ENCODE measurements around the gene PSAPL1.
"Not testable (repeated sequence)": the region's sequence is repeated elsewhere in the genome, so short reads cannot be mapped to it uniquely, and the experiment has no call there.

The PSAPL1 gene

DNA sequence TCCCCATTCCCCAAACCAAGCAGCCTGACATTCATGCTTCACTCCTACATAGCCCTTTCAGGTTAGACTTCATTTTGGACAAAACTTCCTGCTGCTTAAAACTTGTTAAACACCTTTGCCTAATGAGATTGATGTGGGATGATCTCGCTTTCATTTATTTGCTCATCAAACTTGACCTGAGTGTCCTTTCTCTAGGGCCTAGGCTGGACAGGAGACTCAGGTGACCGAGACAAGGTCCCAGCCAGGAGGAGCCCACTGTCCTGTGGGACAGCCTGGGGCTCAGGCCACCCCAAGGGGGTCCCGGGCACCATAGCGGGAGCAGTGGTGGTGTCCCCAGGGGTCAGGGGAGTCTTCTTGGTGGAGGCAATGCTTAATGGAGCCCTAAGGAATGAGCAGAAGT, 23.7 kb upstream of the PSAPL1 start:
- DNase-seq (ENCODE audit: low read depth) = no peak

DNA sequence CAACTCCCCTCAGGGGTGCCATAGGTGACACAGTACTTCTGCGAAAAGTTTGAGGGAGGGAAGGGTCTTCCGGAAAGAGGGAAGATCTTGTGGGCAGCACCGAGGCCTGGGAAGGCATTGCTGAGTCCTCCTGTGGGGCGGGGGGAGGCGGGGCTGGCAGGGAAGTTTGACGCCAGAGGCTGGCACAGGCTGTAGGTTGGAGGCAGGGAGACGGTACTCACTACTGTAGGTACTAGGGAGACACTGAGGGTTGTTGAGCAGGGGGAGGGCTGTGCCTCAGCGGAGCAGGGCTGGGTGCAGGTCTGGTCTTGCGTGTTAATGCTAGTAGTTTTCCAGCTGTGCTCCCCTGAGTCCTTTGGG, 23.3 kb upstream of the PSAPL1 start:
- no peak for DNase-seq (ENCODE audit: low read depth)

DNA sequence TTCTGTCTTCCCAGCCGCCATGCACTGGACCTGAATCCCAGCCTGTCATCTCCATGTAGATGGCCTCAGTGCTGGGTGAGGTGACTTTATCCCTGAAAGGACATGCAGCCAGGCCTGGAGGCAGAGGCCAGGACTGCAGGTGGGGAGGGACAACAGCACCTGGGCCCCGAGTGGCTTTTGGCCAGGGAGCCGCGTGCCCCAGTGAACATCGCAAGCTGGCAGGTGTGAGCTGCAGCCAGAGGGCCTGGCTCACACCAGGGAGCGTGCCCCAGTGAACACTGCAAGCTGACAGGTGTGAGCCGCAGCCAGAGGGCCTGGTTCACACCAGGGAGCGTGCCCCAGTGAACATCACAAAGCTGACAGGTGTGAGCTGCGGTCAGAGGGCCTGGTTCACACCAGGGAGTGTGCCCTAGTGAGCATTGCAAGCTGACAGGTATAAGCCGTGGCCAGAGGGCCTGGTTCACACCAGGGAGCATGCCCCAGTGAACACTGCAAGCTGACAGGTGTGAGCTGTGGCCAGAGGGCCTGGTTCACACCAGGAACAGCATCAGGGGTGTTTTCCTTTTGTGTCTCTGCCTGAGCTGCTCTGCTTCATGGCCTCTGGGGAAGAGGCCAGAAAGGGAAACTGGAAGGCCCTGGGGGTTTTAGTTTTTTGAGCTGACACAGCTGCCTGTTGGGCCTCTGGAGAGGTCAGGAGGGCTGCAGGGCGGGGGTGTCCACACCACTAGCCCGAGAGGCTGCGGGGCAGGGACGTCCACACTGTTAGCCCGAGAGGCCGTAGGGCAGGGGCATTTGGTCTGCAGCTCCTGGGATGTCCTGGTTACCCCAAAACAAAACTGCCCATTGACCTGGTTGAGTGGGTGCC, 22.7 kb upstream of the PSAPL1 start:
- no peak for DNase-seq (ENCODE audit: low read depth)

DNA sequence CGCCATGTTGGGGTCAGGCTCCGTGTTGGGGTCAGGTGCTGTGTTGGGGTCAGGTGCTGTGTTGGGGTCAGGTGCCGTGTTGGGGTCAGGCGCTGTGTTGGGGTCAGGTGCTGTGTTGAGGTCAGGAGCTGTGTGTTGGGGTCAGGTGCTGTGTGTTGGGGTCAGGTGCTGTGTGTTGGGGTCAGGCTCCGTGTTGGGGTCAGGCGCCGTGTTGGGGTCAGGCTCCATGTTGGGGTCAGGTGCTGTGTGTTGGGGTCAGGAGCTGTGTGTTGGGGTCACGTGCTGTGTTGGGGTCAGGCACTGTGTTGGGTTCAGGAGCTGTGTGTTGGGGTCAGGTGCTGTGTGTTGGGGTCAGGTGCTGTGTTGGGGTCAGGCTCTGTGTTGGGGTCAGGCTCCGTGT, 18.1 kb upstream of the PSAPL1 start:
- not testable (repeated sequence) for DNase-seq (ENCODE audit: low read depth)

DNA sequence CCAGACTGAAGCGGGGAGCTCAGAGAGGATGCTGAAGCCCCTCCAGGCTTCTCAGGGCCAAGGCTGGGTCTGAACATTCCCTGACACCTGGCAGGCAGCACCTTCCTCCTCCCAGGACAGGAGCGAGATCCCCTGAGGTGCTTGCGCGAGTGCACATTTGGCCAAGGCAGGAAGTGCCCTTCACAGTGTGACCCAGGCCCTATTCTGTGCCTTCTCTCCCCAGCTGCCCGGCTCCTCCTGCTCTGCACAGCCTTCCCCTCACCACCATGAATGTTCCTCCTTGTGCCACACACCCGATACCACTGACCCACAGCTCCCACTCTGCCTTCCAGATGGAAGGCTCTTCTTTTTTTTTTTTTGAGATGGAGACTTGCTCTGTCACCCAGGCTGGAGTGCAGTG, 17.1 kb upstream of the PSAPL1 start:
- no peak for DNase-seq (ENCODE audit: low read depth)

DNA sequence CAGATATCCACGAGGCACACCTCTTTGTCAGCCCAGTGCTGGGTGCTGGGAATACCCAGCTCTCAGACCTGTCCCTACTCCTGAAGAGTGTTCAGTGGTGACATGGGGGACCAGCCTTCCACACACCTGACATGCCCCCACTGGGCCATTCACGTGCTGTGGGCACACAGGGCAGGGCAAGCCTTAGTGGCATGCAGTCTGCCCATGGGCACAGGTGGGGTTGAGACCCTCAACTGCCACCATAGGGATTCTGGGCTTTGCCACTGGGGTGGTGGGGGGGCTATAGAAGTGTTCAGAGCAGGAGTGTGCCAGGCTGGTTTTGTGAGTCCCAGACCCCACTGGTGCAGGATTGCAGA, 16.7 kb upstream of the PSAPL1 start:
- no peak for DNase-seq (ENCODE audit: low read depth)

DNA sequence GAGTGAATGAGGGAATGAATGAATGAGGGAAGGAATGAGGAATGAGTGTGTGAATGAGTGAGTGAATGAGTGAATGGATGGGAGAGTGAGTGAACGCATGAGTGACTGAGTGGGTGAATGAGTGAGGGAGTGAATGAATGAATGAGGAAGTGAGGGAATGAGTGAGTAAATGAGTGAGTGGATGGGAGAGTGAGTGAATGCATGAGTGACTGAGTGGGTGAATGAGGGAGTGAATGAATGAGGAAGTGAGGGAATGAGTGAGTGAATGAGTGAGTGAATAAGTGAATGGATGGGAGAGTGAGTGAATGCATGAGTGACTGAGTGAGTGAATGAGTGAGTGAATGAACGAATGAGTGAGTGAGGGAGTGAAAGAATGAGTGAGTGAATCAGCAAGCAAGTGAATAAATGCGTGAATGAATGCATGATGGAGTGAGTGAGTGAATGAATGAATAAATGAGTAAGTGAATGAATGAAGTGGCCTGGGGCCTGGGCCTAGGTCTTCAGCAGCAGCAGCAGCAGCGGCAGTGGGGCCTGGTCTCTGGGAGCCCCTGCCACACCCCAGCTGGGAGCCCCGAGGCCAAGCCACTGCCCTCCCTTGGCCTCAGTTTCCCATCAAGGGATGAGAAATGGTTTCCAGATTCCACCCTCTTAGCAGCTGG, 16.2 kb upstream of the PSAPL1 start:
- no peak for DNase-seq (ENCODE audit: low read depth)

DNA sequence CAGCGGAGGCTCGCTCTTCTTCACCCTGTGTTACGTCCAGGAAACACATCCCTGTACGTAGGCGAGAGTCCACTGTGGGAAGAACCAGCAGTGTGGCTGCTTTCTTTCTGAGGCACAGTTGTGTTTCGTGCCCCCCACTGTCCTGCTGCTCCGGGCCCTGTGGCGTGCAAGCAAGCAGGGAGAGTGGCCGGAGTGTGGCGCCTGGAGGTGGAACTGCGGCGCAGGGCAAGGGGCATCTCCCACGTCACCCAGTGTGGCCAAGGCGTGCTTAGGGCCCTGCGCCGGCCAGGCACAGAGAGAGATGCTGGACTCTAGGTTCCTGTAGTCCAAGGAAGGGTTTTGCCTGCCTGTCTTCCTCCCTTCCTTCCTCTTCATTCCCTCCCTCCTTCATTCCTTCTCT, 13.3 kb upstream of the PSAPL1 start:
- DNase-seq (ENCODE audit: low read depth) = no peak

DNA sequence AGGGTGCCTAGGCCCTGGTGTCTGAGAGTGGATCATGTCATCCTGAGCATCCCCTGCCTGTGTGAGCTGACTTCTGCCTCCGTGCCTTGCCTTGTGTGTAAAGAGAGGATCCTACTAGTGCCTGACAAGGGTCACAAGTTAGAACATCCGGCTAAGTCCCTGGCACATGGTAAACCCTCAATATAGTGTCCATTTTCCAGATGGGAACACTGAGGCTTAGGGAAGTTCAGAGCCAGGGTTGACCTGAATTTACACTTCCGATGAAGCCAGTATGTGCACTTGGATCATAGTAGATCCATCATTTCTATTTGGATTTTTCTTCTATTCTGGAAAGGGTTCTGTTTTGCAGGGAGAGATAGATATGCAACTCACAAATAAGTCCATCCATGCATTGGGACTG, 12.5 kb upstream of the PSAPL1 start:
- no peak for DNase-seq (ENCODE audit: low read depth)

DNA sequence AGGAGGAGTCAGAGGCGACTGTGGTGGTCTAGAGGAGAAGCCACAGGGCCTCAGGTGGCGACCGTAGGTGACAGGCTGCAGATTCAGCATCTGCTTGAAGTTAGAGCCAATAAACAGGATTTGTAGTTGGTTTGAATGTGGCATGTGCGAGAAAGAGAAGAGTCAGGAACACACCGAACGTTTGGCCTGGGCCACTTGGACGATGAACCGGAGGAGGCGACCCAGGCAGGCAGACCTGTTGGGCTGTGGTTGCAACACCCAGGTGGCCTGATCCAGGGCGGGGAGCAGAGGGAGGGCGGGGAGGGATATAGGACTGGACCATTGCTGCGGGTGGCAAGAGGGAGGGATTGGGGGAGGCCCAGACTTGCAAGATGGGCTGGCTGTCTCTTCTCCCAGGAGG, 10.0 kb upstream of the PSAPL1 start:
- DNase-seq (ENCODE audit: low read depth) = no peak

DNA sequence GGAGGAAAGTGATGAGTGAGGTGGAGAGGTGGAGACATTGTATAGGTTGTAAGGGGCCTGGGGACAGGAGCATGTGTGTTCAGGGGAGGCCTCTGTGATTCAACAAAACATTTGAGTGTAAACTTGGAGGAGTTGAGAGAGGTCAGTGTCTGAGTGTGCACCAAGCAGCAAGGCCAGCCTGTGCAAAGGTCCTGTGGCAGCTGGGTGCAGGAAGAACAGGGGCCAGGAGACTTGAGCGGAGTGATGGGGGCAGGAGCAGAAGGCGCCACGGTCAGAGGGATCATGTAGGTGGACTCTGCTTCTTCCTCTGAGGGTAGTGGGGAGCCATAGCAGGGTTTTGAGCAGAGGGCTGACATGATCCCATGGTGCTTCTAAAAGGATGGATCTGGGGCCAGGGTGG, 9.6 kb upstream of the PSAPL1 start:
- no peak for DNase-seq (ENCODE audit: low read depth)

DNA sequence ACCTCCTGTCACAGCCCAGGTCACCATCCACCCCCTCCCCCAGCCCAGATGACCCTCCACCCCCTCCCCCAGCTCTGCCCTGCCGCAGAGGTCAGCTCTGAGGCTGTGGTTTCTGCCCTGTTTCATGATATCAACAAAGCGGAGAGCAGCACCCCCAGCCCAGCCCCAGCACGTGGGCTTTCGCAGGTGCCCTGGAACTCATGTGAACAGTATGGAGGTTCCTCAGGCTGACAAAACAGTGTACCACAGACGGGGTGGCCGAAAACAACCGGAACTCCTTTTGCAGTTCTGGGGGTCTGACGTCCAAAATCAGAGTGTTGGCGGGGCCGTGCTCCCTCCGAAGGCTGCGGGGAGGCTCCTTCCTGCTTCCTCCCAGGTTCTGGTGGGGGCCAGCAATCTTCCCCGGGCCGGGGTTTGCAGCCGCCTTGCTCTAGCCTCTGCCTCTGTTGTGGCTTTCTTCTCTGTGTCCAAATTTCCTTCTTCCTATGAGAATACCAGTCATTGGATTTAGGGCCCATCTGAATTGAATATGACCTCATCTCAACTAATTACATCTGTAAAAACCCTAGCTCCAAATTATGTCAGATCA, 7.9 kb upstream of the PSAPL1 start:
- no peak for DNase-seq (ENCODE audit: low read depth)

DNA sequence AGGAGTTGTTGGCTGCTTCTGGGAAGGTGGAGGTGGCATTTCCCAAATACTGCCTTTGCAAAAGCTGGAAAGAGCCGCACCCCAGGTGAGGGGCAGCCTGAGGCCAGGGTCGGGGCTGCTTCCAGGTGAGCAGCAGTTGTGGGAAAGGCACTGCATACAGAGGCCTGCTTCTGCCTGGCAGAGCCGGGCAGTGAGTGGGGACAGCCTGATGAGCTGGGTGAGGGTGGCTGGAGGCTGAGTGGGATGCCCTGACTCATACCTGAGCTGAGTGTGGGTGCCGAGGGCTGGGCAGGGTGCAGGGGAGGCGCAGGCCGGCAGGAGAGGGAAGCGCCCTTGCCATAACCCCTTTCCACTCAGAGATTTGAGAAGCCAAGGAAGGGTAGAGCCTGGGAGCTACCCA, 6.5 kb upstream of the PSAPL1 start:
- no peak for DNase-seq (ENCODE audit: low read depth)

DNA sequence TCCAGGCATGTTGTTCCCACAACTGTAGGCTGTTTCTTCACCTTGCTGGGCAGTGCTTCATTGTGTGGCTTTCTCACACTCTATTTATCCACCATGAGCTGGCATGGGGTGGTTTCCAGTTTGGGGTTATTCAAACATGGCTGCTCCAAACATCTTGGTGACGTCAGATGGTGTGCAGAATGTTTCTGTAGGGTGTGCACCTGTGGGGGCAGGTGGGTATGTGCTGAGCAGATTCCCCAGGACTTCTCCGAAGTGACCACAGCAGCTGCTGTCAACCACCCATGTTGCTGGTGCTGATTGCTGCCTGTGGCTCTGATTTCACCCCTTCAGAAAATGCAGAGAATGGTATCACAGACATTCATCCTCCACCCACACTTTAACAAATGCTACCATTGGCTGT, 5.0 kb upstream of the PSAPL1 start:
- no peak for DNase-seq (ENCODE audit: low read depth)

DNA sequence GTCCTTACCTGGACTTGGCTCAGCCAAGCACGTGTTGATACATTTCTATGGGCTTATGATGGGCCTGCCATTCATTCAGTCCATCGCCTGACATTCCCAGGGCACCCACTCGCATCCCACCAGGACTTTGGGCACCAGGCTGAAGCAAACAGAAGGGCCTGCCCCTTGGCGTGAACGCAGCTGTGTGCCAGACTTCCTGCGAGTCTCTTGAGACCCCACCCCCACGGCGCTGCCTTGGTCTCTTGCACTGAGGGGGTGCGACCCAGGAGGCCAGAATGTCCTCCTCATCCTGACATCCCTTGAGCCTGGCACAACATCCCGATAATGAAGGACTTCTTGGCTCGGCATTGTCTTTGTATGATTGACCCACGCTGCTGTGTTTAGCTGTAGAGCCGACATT, 1.5 kb upstream of the PSAPL1 start:
- DNase-seq (ENCODE audit: low read depth) = no peak

DNA sequence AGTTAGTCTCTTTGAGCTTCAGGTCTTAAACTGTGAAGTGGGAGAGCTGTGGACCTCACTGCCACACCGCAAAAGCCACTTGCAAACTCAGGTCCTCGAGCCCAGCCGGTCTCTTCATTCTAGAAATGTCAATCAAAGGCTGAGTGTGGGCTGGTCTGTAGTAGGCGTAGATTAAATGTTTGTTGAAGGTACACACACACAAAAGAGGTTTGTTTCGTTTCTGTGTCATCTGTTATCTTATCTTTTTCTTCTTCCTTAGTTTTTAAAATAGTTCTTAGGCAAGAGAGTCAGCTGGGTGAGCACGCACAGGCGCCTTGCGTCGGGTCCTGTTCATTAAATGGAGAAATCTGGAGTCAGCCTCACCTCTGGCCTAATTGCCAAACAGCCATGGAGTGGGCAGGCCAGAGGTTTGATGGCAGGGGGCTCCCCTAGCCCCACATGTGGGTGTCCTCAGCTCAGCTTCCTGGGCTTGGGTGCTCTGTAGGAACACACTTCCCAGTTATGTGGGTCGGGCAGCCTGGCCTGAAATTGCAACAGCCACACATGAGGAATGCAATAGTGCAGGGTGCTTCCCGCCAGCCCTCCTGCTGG, 836 bp upstream of the PSAPL1 start:
- DNase-seq (ENCODE audit: low read depth) = no peak

DNA sequence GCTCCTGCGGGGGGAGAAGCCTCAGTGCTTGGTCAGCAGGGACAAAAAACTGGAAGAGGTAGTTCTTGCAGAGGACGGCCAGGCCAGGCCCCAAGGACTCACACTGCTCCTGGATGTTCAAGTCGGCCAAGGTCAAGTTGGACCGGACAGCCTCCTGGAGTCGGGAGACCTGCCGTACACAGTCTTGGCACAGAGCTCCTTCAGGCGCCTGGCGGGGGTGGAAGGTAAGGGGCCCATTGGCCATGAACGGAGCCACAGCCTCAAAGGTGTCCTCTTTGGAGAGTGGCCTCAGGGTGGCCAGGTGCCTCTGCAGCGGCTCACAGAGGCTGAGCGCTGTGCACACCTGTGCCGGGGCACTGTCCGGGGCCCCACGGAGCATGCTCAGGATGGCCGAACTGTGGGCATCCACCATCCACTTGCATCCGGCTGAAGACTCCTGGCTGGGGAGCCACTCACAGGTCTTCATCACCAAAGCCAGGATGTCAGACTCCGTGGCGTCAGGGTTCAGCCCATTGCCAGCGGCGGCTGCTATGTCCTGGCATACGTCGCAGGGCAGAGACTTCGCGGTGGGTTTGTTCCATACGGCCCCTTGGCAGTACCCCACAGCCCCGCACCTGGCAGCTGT, 477 bp downstream of the PSAPL1 start:
- no peak for DNase-seq (ENCODE audit: low read depth)

DNA sequence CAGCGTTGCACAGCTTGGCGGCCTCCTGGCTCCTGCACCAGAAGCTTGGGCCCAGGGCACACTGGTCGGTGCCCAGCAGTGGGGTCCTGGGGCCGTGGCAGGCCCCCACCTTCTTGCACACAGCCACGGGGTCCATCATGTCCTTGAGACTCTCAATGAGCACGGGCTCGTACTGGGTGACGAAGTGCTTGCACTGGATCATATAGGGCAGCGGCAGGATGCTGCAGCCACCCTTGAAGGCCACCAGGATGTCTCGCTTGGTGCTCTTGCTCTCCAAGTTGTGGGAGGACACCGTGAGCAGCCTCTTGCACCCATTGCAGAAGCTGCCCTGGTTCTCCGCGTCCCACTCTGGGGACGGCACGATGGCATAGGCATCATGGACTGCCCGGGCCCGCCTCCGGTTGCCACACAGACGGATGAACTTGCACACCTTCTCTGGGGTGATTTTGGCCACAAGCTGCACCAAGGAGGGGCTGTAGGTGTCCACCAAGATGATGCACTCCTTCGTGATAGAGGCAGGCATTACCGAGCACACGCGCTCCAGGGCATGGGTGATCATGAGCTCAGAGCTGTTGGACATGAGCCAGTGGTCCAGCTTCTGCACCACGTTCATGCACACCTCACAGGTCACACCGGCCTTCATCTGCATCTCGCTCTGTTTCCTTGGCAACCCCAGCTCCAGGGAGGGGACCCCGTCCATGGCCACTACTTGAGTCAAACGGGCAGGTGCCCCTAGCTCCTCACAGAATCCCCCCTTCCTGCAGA, 1.2 kb downstream of the PSAPL1 start:
- DNase-seq (ENCODE audit: low read depth) = no peak

DNA sequence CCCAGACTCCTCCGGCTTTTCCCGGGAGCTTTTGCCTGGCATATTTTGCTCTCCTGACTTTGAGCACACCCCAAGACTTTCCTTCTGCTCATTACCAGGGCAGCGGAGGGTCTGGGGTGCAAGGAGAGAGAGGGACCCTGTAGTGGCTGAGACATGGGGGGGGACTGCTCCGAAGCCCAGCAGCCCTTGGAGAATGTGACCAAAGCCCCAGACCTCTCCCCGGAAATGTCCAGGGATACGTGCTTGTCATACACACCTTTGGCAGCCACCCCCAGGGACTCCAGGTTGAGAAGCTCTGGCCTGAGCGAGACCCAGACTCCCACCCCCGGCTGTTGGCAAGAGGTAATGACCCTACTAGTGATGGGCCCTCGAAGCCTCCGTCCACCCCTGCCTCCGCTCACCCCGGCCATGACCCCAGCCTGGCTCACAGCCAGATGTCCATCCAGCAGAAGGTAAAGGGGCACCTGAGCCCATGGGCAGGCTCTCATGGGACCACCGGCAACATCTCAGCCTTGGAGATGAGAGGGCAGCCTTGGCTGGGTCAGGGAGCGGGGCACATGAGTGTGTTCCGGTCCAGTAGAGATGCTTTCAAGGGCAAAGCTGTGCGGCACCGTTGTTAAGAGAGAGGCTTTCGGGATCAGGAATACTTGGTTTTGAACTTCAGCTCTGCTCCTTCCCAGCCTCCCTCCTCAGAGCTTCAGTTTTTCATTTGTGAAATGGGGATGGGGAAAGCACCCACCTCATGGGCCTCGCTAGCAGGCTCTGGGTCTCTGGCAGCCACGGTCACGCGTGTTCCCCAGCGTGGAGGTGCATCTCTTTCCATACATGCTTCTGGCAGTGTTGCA, 2.0 kb downstream of the PSAPL1 start:
- no peak for DNase-seq (ENCODE audit: low read depth)

DNA sequence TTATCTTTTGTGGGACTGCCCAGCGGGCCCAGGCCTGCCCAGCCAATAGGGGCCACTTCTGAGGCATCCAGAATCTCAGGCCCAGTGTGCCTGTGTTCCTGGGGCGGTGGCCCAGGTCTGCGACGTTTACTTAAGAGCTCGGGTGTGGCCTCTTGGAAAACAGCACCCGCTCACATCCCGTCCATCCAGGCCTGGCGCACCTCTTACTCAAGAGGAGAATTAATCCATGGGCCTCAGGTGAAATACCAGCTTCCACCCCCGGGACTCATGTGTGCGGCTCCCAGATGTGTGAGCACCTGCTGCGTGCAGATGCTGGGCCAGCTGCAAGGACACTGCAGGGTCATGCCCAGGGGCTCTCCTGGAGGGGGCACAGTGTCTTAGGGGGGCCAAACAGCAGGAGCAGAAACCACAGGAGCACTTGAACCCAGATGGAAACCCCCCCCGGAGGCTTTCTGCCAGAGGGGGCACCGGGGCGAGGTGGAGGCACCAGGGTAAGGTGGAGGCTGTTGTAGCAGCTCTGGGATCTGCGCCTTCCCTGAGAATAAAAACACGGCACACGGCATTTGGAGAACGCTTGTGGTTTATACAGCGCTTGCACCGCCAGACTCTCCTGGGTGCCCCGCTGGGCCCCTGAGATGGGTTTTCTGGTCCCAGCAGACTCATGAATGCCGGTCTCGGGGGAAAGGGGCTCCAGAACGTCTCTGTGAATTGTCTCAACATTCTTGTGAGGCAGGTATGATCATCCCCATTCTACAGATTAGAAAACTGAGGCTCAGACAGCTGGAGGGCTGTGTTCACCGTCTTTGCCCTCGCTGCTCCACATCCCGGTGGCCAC, 2.8 kb downstream of the PSAPL1 start:
- DNase-seq (ENCODE audit: low read depth) = no peak
